CD4-positive, alpha-beta memory T cell (primary cell): Measurements from ENCODE around the gene RRM2. TPM values are rescaled to one million over a fixed set of nuclear protein-coding genes. Genes with fewer than 3 reads are reported as not detected.

Source experiments
- CTCF ChIA-PET: fragments of 350-600 bp; sonication (Branson Sonifier 250); formaldehyde crosslinking; loops from one replicate; lab custom pipeline; 2021; ENCODE audit warnings: inconsistent platforms; ENCODE audit not compliant: partially characterized antibody; lab: Charles Lee
- POLR2A ChIA-PET: fragments of 350-600 bp; sonication (Branson Sonifier 250); formaldehyde crosslinking; loops from one replicate; lab custom pipeline; 2021; ENCODE audit not compliant: partially characterized antibody; lab: Charles Lee
- DNase-seq, 5 donors: peaks; one replicate each; pipeline versions ENCODE4 v3.0.0 to v3.0.0-alpha.2; 2020 to 2022; ENCODE audit warnings: mixed read lengths in 1 of 5
- H3K27ac ChIP-seq: one replicate; pipeline ENCODE4 v1.7.0; 2013; ENCODE audit warnings: low read depth, low read length
- H3K27me3 ChIP-seq: 2 replicates; pipeline ENCODE4 v1.7.0; 2013; ENCODE audit warnings: mild to moderate bottlenecking, low read length, moderate library complexity; ENCODE audit not compliant: insufficient read depth
- H3K36me3 ChIP-seq: 2 replicates; pipeline ENCODE4 v1.7.0; 2013; ENCODE audit warnings: mild to moderate bottlenecking, low read length, moderate library complexity; ENCODE audit not compliant: insufficient read depth
- H3K4me1 ChIP-seq: 2 replicates; pipeline ENCODE4 v1.7.0; 2013; ENCODE audit warnings: mild to moderate bottlenecking, low read length, moderate library complexity; ENCODE audit not compliant: insufficient read depth
- H3K4me3 ChIP-seq, 2 donors: one replicate each; pipeline ENCODE4 v1.7.0; 2013; ENCODE audit warnings: low read length in 2 of 2, mild to moderate bottlenecking in 1 of 2
- H3K9me3 ChIP-seq, 2 donors: one replicate each; pipeline ENCODE4 v1.7.0; 2013; ENCODE audit warnings: low read length in 2 of 2, control low read depth in 1 of 2; ENCODE audit not compliant: control insufficient read depth in 1 of 2
- H3K27ac Mint-ChIP-seq, 7 donors: one replicate each; pipeline ENCODE4 v1.8.0; 2020 to 2021; ENCODE audit warnings: mixed read lengths in 7 of 7, mild to moderate bottlenecking in 6 of 7, inconsistent platforms in 3 of 7, moderate library complexity in 3 of 7
- H3K27me3 Mint-ChIP-seq, 2 donors: one replicate each; pipeline ENCODE4 v1.8.0; 2020 to 2021; ENCODE audit warnings: mixed read lengths in 2 of 2
- H3K36me3 Mint-ChIP-seq, 2 donors: one replicate each; pipeline ENCODE4 v1.8.0; 2020 to 2021; ENCODE audit warnings: mixed read lengths in 2 of 2, inconsistent platforms in 1 of 2, mild to moderate bottlenecking in 1 of 2
- H3K4me1 Mint-ChIP-seq, 4 donors: one replicate each; pipeline ENCODE4 v1.8.0; 2020 to 2021; ENCODE audit warnings: mixed read lengths in 4 of 4, mild to moderate bottlenecking in 1 of 4
- H3K4me3 Mint-ChIP-seq, 8 donors: one replicate each; pipeline ENCODE4 v1.8.0; 2020 to 2021; ENCODE audit warnings: mixed read lengths in 8 of 8, mild to moderate bottlenecking in 7 of 8, moderate library complexity in 6 of 8, inconsistent platforms in 3 of 8
- H3K9me3 Mint-ChIP-seq, 8 donors: one replicate each; pipeline ENCODE4 v1.8.0; 2020 to 2021; ENCODE audit warnings: mixed read lengths in 8 of 8, mild to moderate bottlenecking in 5 of 8, inconsistent platforms in 3 of 8, moderate library complexity in 1 of 8
- intact Hi-C: fragments of 100-400 bp; cut with micrococcal nuclease; formaldehyde crosslinking; loops from one replicate; pipeline ENCODE4 v1.15.1; 2023
- polyA plus RNA-seq, 2 donors: library from polyadenylated mRNA; unstranded; fragments of 300-500 nt; fragmentation: Illumina TruSeq; gene quantifications; one replicate each; pipeline ENCODE4 v1.2.3, GENCODE V29; 2021
- total RNA-seq, 2 experiments: library from RNA; stranded (reverse); gene quantifications; one replicate each; pipeline ENCODE4 v1.2.3, GENCODE V29; 2021

RRM2 gene
- total and polyA plus RNA-seq, 4 experiments from 2014 or later = 0.42 to 0.77 (median 0.48) TPM; not detected in 1

- H3K9me3 Mint-ChIP-seq = no peaks in the 10 kb centered on the region
- Histone ChIP-seq H3K4me1 (peaks cover 38% of the 10 kb centered on the region), H3K36me3 (no peaks in the 10 kb centered on the region), H3K4me3 (no peak overlapping the region), H3K27ac (no peak overlapping the region), H3K27me3 (peaks cover 5% of the 10 kb centered on the region), H3K9me3 (no peaks in the 10 kb centered on the region)
- ChIA-PET POLR2A (interaction anchor here (2.9 to 3.3 kb wide), 2 partner anchors 16 to 283 kb away, joined by 10 to 25 read pairs; no protein-coding TSS in a partner anchor), CTCF (interaction anchor here (0.7 to 11.4 kb wide), 17 partner anchors 9 to 537 kb away, joined by 3 to 178 read pairs (median 4); no protein-coding TSS in a partner anchor)
- H3K36me3 Mint-ChIP-seq = peaks cover 0 to 4% of the 10 kb centered on the region in 2 donors
- H3K4me1 Mint-ChIP-seq = peaks cover 35 to 52% (median 38%) of the 10 kb centered on the region in 4 donors
- intact Hi-C loops = loop anchor here (10.0 kb wide), 1 partner anchor 209 kb away; no protein-coding TSS in a partner anchor
- peak overlapping the region in 1 of 8 donors; percentile 71 for H3K4me3 Mint-ChIP-seq
- H3K27me3 Mint-ChIP-seq = peaks cover 5 to 12% of the 10 kb centered on the region in 2 donors
- DNase-seq = no peak
- peak overlapping the region in 3 of 7 donors; percentile 74 to 81 (median 80) for H3K27ac Mint-ChIP-seq
Measured at GRCh38 chr2:10125842-10126631, 3.5 kb downstream of the RRM2 start.

GRCh38 chr2:10126632-10127026 is 4.1 kb downstream of the RRM2 start:
- Mint-ChIP-seq H3K4me3 (no peak overlapping the region), H3K36me3 (peaks cover 0 to 3% of the 10 kb centered on the region in 2 donors), H3K27ac (no peak overlapping the region), H3K27me3 (peaks cover 5 to 12% of the 10 kb centered on the region in 2 donors), H3K4me1 (peaks cover 31 to 46% (median 34%) of the 10 kb centered on the region in 4 donors), H3K9me3 (no peaks in the 10 kb centered on the region)
- H3K27ac ChIP-seq = no peak overlapping the region
- peaks cover 33% of the 10 kb centered on the region for H3K4me1 ChIP-seq
- no peaks in the 10 kb centered on the region for H3K9me3 ChIP-seq
- no peak for DNase-seq
- ChIA-PET CTCF (interaction anchor here (0.9 to 11.4 kb wide), 7 partner anchors 15 to 309 kb away, joined by 3 to 178 read pairs (median 7); no protein-coding TSS in a partner anchor), POLR2A (interaction anchor here (2.9 kb wide), 1 partner anchor 15 kb away, joined by 10 read pairs; no protein-coding TSS in a partner anchor)
- H3K4me3 ChIP-seq = no peak overlapping the region
- peaks cover 5% of the 10 kb centered on the region for H3K27me3 ChIP-seq
- H3K36me3 ChIP-seq = no peaks in the 10 kb centered on the region
- intact Hi-C loops = loop anchor here (10.0 kb wide), 1 partner anchor 208 kb away; no protein-coding TSS in a partner anchor

- H3K4me3 ChIP-seq = no peak overlapping the region
- H3K36me3 ChIP-seq = no peaks in the 10 kb centered on the region
- H3K9me3 ChIP-seq = no peaks in the 10 kb centered on the region
- H3K27me3 ChIP-seq = peaks cover 1% of the 10 kb centered on the region
- peaks cover 20% of the 10 kb centered on the region for H3K4me1 ChIP-seq
- Mint-ChIP-seq H3K36me3 (no peaks in the 10 kb centered on the region), H3K27me3 (peaks cover 5 to 9% of the 10 kb centered on the region in 2 donors), H3K4me3 (peak overlapping the region in 1 of 8 donors; percentile 36), H3K27ac (peak overlapping the region in 2 of 7 donors; percentile 11 to 33), H3K4me1 (peaks cover 26 to 37% (median 28%) of the 10 kb centered on the region in 4 donors), H3K9me3 (no peaks in the 10 kb centered on the region)
- intact Hi-C loops = loop anchor here (10.0 kb wide), 1 partner anchor 206 kb away; no protein-coding TSS in a partner anchor
- CTCF ChIA-PET = interaction anchor here (0.5 to 11.4 kb wide), 7 partner anchors 14 to 540 kb away, joined by 3 to 178 read pairs (median 5); no protein-coding TSS in a partner anchor
- DNase-seq = no peak
- no peak overlapping the region for H3K27ac ChIP-seq
- POLR2A ChIA-PET = interaction anchor here (1.4 kb wide), 1 partner anchor 13 kb away, joined by 4 read pairs; no protein-coding TSS in a partner anchor
Measured at GRCh38 chr2:10128420-10128819, 5.9 kb downstream of the RRM2 start.

GRCh38 chr2:10129490-10129889 is 7.0 kb downstream of the RRM2 start:
- CTCF ChIA-PET = interaction anchor here (0.6 to 11.4 kb wide), 6 partner anchors 13 to 539 kb away, joined by 3 to 178 read pairs (median 8); no protein-coding TSS in a partner anchor
- no peaks in the 10 kb centered on the region for H3K36me3 ChIP-seq
- Mint-ChIP-seq H3K27me3 (peaks cover 0 to 1% of the 10 kb centered on the region in 2 donors), H3K27ac (no peak overlapping the region), H3K9me3 (no peaks in the 10 kb centered on the region), H3K4me1 (peaks cover 19 to 26% (median 22%) of the 10 kb centered on the region in 4 donors), H3K4me3 (no peak overlapping the region), H3K36me3 (no peaks in the 10 kb centered on the region)
- no peak for DNase-seq
- POLR2A ChIA-PET = interaction anchor here (1.0 kb wide), 1 partner anchor 319 kb away, joined by 3 read pairs; the partner anchor contains the start of gene ODC1
- H3K27ac ChIP-seq = no peak overlapping the region
- H3K4me3 ChIP-seq = no peak overlapping the region
- H3K4me1 ChIP-seq = peaks cover 10% of the 10 kb centered on the region
- H3K27me3 ChIP-seq = no peaks in the 10 kb centered on the region
- H3K9me3 ChIP-seq = no peaks in the 10 kb centered on the region
- intact Hi-C loops = loop anchor here (10.0 kb wide), 1 partner anchor 205 kb away; no protein-coding TSS in a partner anchor

GRCh38 chr2:10132043-10132575 is 9.6 kb downstream of the RRM2 start:
- DNase-seq = no peak
- CTCF ChIA-PET = interaction anchor here (1.5 to 11.4 kb wide), 4 partner anchors 10 to 303 kb away, joined by 3 to 178 read pairs (median 83); no protein-coding TSS in a partner anchor
- Mint-ChIP-seq H3K4me1 (peaks cover 8 to 15% (median 14%) of the 10 kb centered on the region in 4 donors), H3K4me3 (no peak overlapping the region), H3K9me3 (no peaks in the 10 kb centered on the region), H3K36me3 (no peaks in the 10 kb centered on the region), H3K27me3 (no peaks in the 10 kb centered on the region), H3K27ac (peak overlapping the region in 2 of 7 donors; percentile 23 to 32)
- H3K4me3 ChIP-seq = no peak overlapping the region
- H3K4me1 ChIP-seq = peaks cover 4% of the 10 kb centered on the region
- intact Hi-C loops = no loop called here
- no peaks in the 10 kb centered on the region for H3K9me3 ChIP-seq
- no peaks in the 10 kb centered on the region for H3K27me3 ChIP-seq
- H3K36me3 ChIP-seq = no peaks in the 10 kb centered on the region
- H3K27ac ChIP-seq = no peak overlapping the region
- POLR2A ChIA-PET = interaction anchor here (1.5 kb wide), 1 partner anchor 9 kb away, joined by 3 read pairs; no protein-coding TSS in a partner anchor

- POLR2A ChIA-PET = interaction anchor here (1.5 kb wide), 1 partner anchor 8 kb away, joined by 3 read pairs; no protein-coding TSS in a partner anchor
- no peaks in the 10 kb centered on the region for H3K27me3 Mint-ChIP-seq
- Histone ChIP-seq H3K4me1 (peaks cover 4% of the 10 kb centered on the region), H3K27ac (no peak overlapping the region), H3K27me3 (no peaks in the 10 kb centered on the region), H3K9me3 (no peaks in the 10 kb centered on the region), H3K4me3 (no peak overlapping the region), H3K36me3 (no peaks in the 10 kb centered on the region)
- no peak overlapping the region for H3K27ac Mint-ChIP-seq
- intact Hi-C loops = no loop called here
- H3K4me1 Mint-ChIP-seq = peaks cover 8 to 15% (median 14%) of the 10 kb centered on the region in 4 donors
- CTCF ChIA-PET = interaction anchor here (1.5 to 11.4 kb wide), 2 partner anchors 12 to 276 kb away, joined by 3 to 159 read pairs; no protein-coding TSS in a partner anchor
- no peaks in the 10 kb centered on the region for H3K9me3 Mint-ChIP-seq
- H3K36me3 Mint-ChIP-seq = no peaks in the 10 kb centered on the region
- H3K4me3 Mint-ChIP-seq = no peak overlapping the region
- no peak for DNase-seq
Measured at GRCh38 chr2:10132596-10132995, 10.1 kb downstream of the RRM2 start.
